GM19438 (cell line): ENCODE results near the gene BORCS6.
A peak's percentile ranks its signal among the peaks of the same experiment; 100 is the strongest.

Source experiments
- ATAC-seq: cut with Tn5 transposase; IDR thresholded peaks from one replicate; pipeline ENCODE4 v1.9.1; 2021; ENCODE audit warnings: low read depth; ENCODE audit not compliant: unreplicated experiment

Gene BORCS6

GRCh38 chr17:8156246-8156992, 33.6 kb downstream of the BORCS6 start:
- ATAC-seq, result peak; percentile 68

- no peak for ATAC-seq
Observed at GRCh38 chr17:8155996-8156245, 34.1 kb downstream of the BORCS6 start.

GRCh38 chr17:8155231-8155995, 34.6 kb downstream of the BORCS6 start:
- no peak for ATAC-seq

- no peak for ATAC-seq
Observed at GRCh38 chr17:8154608-8155155, 35.3 kb downstream of the BORCS6 start.

GRCh38 chr17:8153957-8154607, 35.9 kb downstream of the BORCS6 start:
- no peak for ATAC-seq

GRCh38 chr17:8153525-8153956, 36.4 kb downstream of the BORCS6 start:
- no peak for ATAC-seq

- ATAC-seq, result no peak
Observed at GRCh38 chr17:8153031-8153451, 36.9 kb downstream of the BORCS6 start.

- no peak for ATAC-seq
Observed at GRCh38 chr17:8152112-8152775, 37.7 kb downstream of the BORCS6 start, which contains the start of gene PER1. Gene PER1 (minus strand): TSS chr17:8152404. CDS start chr17:8150706, 1,698 bp downstream.

GRCh38 chr17:8151641-8152111, 38.3 kb downstream of the BORCS6 start:
- no peak for ATAC-seq

- peak; percentile 44 for ATAC-seq
Observed at GRCh38 chr17:8151120-8151640, 38.8 kb downstream of the BORCS6 start.

GRCh38 chr17:8150194-8151119, 39.5 kb downstream of the BORCS6 start:
- ATAC-seq, result peak; percentile 5

GRCh38 chr17:8149419-8150193, 40.4 kb downstream of the BORCS6 start:
- ATAC-seq, result no peak

GRCh38 chr17:8148560-8148959, 41.4 kb downstream of the BORCS6 start:
- no peak for ATAC-seq

GRCh38 chr17:8147805-8148404, 42.1 kb downstream of the BORCS6 start:
- ATAC-seq, result no peak

GRCh38 chr17:8147141-8147804, 42.7 kb downstream of the BORCS6 start:
- ATAC-seq, result no peak

- no peak for ATAC-seq
Observed at GRCh38 chr17:8146381-8147140, 43.4 kb downstream of the BORCS6 start.

GRCh38 chr17:8145811-8146210, 44.2 kb downstream of the BORCS6 start:
- no peak for ATAC-seq
